ENCODE results near the gene TRIOBP. TPM values are rescaled to one million over a fixed set of nuclear protein-coding genes. Genes with fewer than 3 reads are reported as not detected.

The TRIOBP gene
- total and polyA plus RNA-seq, 2 of the 13 experiments (the other 11 are each of a cell fraction or from before 2014, with no cell fraction given) = 6.1 to 15.4 TPM

GRCh38 chr22:37822079-37822833 lies 125.4 kb downstream of the TRIOBP start (continued):
- TF ChIP-seq THAP9 (CRISPR knock-in tag; IDR thresholded peaks at IDR 0.05; ENCODE audit: borderline replicate concordance) (peak; percentile 92), NCOR1 (IDR thresholded peaks at IDR 0.05; ENCODE audit: borderline replicate concordance, low read length) (no peak), AGO1 (IDR thresholded peaks at IDR 0.05; ENCODE audit: low read depth, low read length, poor library complexity, severe bottlenecking) (peak; percentile 53), HDAC1 (CRISPR knock-in tag; IDR thresholded peaks at IDR 0.05) (0 out of 2 replicates have a peak, but pooled peaks have one; percentile 16), ZFX (CRISPR knock-in tag; IDR thresholded peaks at IDR 0.05; ENCODE audit: low read depth) (peak; percentile 36; the same call in 1 of the 2 replicates), ZNF704 (CRISPR knock-in tag; IDR thresholded peaks at IDR 0.05; ENCODE audit: borderline replicate concordance) (no peak), TMF1 (CRISPR knock-in tag; IDR thresholded peaks at IDR 0.05; ENCODE audit: low read depth) (no peak), SAP130 (CRISPR knock-in tag; IDR thresholded peaks at IDR 0.05; ENCODE audit: low read depth) (peak; percentile 29; the same call in 1 of the 2 replicates), ZNF687 (CRISPR knock-in tag; IDR thresholded peaks at IDR 0.05) (peak; percentile 62), SIN3B (IDR thresholded peaks at IDR 0.05; ENCODE audit: low read length) (no peak), ZNF652 (CRISPR knock-in tag; IDR thresholded peaks at IDR 0.05; ENCODE audit: borderline replicate concordance, low read depth) (peak; percentile 98), ATF1 (CRISPR knock-in tag; IDR thresholded peaks at IDR 0.05) (no peak), ZNF777 (CRISPR knock-in tag; IDR thresholded peaks at IDR 0.05) (no peak), ZNF331 (CRISPR knock-in tag; IDR thresholded peaks at IDR 0.05) (peak; percentile 62; the same call in 1 of the 2 replicates), SMARCC2 (IDR thresholded peaks at IDR 0.05) (no peak), MIXL1 (CRISPR knock-in tag; IDR thresholded peaks at IDR 0.05) (peak; percentile 35; the same call in 1 of the 2 replicates), ZBTB44 (CRISPR knock-in tag; IDR thresholded peaks at IDR 0.05) (no peak), HIC2 (CRISPR knock-in tag; IDR thresholded peaks at IDR 0.05; ENCODE audit: low read depth) (no peak)
